WERI-Rb-1 (cell line): Measurements from ENCODE around the gene NEXN.
"Not testable (repeated sequence)": the region's sequence is repeated elsewhere in the genome, so short reads cannot be mapped to it uniquely, and the experiment has no call there.

Experiments
- DNase-seq: peaks from one replicate; pipeline ENCODE4 v3.0.0-alpha.2; 2020
- H3K27ac ChIP-seq: fragments of 250-450 bp; sonication (Bioruptor Pico); 2 replicates; pipeline ENCODE4 v1.5.1; 2020; ENCODE audit warnings: mild to moderate bottlenecking, moderate library complexity
- H3K27me3 ChIP-seq: fragments of 250-450 bp; sonication (Bioruptor Pico); 2 replicates; pipeline ENCODE4 v1.5.1; 2021; ENCODE audit warnings: mild to moderate bottlenecking, low read depth, moderate library complexity; ENCODE audit not compliant: insufficient read depth, severe bottlenecking
- H3K36me3 ChIP-seq: fragments of 250-450 bp; sonication (Bioruptor Pico); 2 replicates; pipeline ENCODE4 v1.5.1; 2020; ENCODE audit warnings: mild to moderate bottlenecking, moderate library complexity
- H3K4me3 ChIP-seq: 2 replicates; pipeline ENCODE4 v1.5.1; 2011; ENCODE audit warnings: low read depth, mild to moderate bottlenecking, control low read depth, low read length
- H3K9me3 ChIP-seq: fragments of 250-450 bp; sonication (Bioruptor Pico); 2 replicates; pipeline ENCODE4 v1.5.1; 2021; ENCODE audit warnings: mild to moderate bottlenecking, moderate library complexity; ENCODE audit not compliant: severe bottlenecking
- CTCF ChIP-seq: IDR thresholded peaks from 2 replicates; pipeline ENCODE4 v1.5.1; 2011; ENCODE audit warnings: low read depth, mild to moderate bottlenecking, control low read depth, inconsistent platforms, low read length

Gene NEXN

DNA sequence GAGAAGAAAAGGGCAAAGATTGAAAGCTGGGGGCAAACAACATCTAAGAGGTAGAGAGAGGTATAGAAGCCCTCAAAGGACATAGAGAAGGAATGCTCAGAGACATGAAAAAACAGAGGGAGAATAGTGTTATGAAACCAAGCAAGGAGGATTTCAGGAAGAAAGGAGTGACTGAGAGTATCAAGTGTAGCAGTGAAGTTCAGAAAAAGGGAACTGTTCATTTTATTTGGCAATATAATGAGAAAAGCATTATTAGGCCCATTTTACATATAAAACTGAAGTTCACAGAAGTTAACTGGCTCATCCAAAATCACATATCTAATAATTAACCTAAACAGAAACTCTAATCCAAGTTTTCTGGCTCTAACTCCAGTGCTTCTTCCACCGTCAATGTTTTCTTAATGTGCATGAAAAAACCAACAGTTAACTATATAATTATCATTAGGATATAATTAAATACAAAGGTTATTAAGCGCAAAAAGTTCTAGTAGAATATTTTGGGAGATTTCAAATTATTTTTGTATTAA is 17.7 kb downstream of the NEXN start:
- no peak for DNase-seq

GRCh38 chr1:77906624-77907023 is 18.2 kb downstream of the NEXN start:
- DNase-seq, result no peak
- Histone ChIP-seq H3K4me3 (no peak overlapping the region), H3K27me3 (no peaks in the 10 kb centered on the region), H3K27ac (no peak overlapping the region), H3K36me3 (no peaks in the 10 kb centered on the region), H3K9me3 (no peaks in the 10 kb centered on the region)
- TF ChIP-seq CTCF, result no peak

More for the DNA sequence above, 17.7 kb downstream of the NEXN start:
- Histone ChIP-seq H3K27ac (no peak overlapping the region), H3K9me3 (no peaks in the 10 kb centered on the region), H3K36me3 (no peaks in the 10 kb centered on the region), H3K4me3 (no peak overlapping the region), H3K27me3 (no peaks in the 10 kb centered on the region)
- TF ChIP-seq CTCF, result no peak

DNA sequence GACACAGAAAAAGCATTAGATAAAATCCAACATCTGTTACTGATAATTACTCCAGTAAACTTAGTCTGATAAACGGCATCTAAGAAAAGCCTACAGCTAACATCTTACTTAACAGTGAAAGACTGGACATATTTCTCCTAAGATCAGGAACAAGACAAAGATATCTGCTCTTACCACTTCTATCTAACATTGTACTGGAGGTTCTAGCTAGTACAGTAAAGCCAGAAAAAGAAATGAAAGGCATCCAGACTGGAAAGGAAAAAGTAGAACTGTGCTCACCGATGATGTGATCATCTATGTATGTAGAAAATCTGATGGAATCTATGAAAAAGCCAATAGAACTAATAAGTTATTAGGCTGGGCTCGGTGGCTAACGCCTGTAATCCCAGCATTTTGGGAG is 21.7 kb downstream of the NEXN start:
- no peak overlapping the region for H3K4me3 ChIP-seq
- TF ChIP-seq CTCF, result no peak
- H3K36me3 ChIP-seq, result no peaks in the 10 kb centered on the region
- DNase-seq, result no peak
- H3K27ac ChIP-seq, result no peak overlapping the region
- H3K9me3 ChIP-seq, result no peaks in the 10 kb centered on the region
- H3K27me3 ChIP-seq, result no peaks in the 10 kb centered on the region

DNA sequence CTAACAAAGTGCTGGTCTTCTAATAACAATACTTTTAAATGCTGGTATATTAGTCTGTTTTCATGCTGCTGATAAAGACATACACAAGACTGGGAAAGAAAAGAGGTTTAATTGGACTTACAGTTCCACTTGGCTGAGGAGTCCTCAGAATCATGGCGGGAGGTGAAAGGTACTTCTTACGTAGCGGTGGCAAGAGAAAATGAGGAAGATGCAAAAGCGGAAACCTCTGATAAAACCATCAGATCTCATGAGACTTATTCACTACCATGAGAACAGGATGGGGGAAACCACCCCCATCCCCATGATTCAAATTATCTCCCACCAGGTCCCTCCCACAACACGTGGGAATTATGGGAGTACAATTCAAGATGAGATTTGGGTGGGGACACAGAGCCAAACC is 30.5 kb downstream of the NEXN start:
- H3K27me3 ChIP-seq, DNase-seq, H3K4me3 ChIP-seq: not testable (repeated sequence)

GRCh38 chr1:77925518-77925917 is 37.1 kb downstream of the NEXN start:
- no peak for TF ChIP-seq CTCF
- no peaks in the 10 kb centered on the region for H3K36me3 ChIP-seq
- no peak overlapping the region for H3K4me3 ChIP-seq
- DNase-seq, result no peak
- H3K27ac ChIP-seq, result no peak overlapping the region
- no peaks in the 10 kb centered on the region for H3K27me3 ChIP-seq
- H3K9me3 ChIP-seq, result no peaks in the 10 kb centered on the region

More for the DNA sequence above, 30.5 kb downstream of the NEXN start:
- not testable (repeated sequence) for H3K36me3 ChIP-seq, H3K27ac ChIP-seq, H3K9me3 ChIP-seq

DNA sequence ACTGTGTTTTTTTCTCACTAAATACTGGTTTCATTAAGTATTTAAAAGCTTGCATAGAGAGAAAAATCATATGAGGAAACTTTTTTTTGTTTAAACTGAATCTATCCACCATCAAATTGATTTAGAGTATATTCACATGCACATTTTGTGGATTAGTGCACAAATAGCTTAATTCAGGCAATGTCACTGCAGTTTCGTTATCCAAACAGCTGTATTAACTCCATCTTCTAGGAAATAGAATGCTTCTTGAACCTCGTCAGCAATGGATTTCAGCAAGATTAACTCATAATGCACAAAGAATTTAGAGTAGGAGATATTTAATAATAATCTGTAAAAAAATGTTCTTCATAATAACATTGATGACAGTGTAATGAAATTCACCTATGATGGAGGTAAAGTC is 37.5 kb downstream of the NEXN start:
- H3K4me3 ChIP-seq, result no peak overlapping the region
- H3K27me3 ChIP-seq, result no peaks in the 10 kb centered on the region
- H3K36me3 ChIP-seq, result no peaks in the 10 kb centered on the region
- no peak for DNase-seq
- no peak for TF ChIP-seq CTCF
- no peaks in the 10 kb centered on the region for H3K9me3 ChIP-seq
- no peak overlapping the region for H3K27ac ChIP-seq
